Activated T-cell treated with anti-CD3 and anti-CD28 coated beads, Interleukin-2, amount 50 U/mL, for 48 hours (primary cell): Measurements from ENCODE around the gene UTP25.
"Not testable (repeated sequence)": the region's sequence is repeated elsewhere in the genome, so short reads cannot be mapped to it uniquely, and the experiment has no call there.

Experiments
- DNase-seq, 2 experiments: peaks; one replicate each; pipeline ENCODE4 v3.0.0-alpha.2; 2020

UTP25 gene

DNA sequence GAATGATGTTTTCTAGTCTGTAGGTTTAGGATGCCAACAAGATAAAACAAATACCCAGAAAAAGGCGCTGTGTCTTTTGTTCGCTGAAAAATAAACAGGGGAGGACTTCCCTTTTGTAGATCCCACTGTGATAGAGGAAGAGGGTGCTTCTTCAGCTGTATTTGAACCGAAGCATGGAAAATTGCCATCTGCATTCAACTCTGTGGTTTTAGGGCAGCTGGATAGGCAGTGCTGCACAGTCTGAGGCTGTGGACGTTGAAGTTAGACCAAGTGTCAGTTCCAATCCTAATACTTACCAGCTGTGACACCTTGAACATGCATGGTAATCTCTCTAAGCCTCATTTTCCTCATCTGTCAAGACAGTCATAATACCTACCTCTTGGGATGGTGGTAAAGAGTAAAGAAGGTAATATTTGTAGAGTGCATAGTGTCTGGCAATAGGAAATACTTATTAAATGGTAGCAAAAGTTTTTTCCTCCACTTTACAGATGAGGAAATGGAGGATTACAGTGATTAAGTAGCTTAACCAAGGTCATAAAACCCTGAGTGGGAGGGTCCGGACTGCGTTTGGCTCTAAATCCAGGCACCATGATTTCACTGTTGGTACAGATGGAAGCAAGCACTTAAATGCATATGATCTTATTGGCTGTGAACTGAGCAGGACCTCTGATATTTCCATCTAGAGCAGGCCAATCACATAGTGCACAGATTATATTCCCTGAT, 48.5 kb downstream of the UTP25 start:
- no peak for DNase-seq

- DNase-seq = no peak
These were observed 49.5 kb downstream of the UTP25 start for GRCh38 chr1:209877087-209877764.

DNA sequence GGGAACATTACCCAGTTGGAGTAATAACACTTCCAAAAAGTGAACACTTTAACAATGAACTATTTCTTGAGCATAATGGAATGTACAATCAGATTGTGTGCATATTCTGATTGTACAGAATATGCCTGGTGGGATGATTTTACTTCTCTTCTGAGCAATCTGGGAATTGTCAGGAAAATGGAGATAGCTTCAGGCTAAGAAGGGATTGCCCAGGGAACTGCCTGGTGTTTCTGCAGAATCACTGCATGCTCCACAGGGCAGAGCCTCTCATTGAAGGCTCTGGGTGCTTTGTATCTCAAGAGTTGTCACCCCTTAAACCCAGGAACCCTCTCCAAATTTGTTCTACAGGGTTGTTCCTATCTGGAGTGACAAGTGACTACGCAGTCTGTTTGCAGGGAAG, 51.2 kb downstream of the UTP25 start:
- DNase-seq = no peak

- DNase-seq = no peak
These were observed 51.8 kb downstream of the UTP25 start for GRCh38 chr1:209879539-209879938.

GRCh38 chr1:209880031-209880430, 52.3 kb downstream of the UTP25 start:
- no peak for DNase-seq

DNA sequence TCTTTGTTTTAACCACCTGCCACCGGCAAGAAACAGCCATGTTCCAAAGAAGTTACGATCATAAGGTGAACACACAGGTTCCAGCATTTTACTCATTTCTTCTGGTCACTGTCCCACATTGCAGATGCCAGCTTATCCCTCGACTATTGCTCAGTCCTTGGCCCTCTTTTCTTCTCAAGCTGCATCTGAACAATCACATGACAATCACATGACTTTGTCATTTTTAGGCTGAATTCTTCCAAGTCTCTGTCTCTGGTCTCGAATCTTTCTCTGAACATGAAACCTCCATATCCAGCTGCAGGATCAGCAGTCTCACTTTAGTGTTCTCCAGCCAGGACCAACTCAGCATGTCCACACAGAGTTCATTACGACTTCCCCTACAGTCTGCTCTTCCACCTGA, 53.8 kb downstream of the UTP25 start:
- no peak for DNase-seq

- DNase-seq = no peak
These were observed 54.5 kb downstream of the UTP25 start for GRCh38 chr1:209882286-209882685.

GRCh38 chr1:209882942-209883340, 55.2 kb downstream of the UTP25 start:
- DNase-seq = no peak

- no peak for DNase-seq
These were observed 55.7 kb downstream of the UTP25 start for GRCh38 chr1:209883341-209883971.

GRCh38 chr1:209884249-209884648, 56.5 kb downstream of the UTP25 start:
- DNase-seq = no peak

DNA sequence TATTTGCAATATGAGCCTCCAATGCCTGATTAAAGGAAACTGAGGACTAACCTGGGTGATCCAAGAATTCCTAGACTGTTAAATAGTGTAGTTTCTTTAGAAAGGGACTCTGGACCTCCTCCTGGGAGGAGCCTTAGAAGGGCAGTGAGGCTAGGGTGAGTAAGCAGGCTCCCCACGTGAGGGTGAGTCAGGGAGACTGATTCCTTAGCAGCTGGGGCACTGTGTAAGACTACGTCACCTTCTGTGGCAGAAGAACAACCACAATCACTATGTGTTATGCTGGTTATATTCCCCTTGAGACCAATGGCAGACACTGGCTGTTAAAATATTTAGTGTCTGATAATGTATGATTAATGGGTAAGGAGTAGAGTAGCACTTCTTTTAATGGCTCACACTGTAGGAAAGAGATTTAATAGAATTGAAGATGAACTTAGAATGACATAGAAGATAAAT, 56.9 kb downstream of the UTP25 start:
- peak; percentile 58 to 72 for DNase-seq

GRCh38 chr1:209885403-209886218, 57.8 kb downstream of the UTP25 start:
- DNase-seq = no peak

GRCh38 chr1:209886219-209886536, 58.4 kb downstream of the UTP25 start:
- DNase-seq = no peak

DNA sequence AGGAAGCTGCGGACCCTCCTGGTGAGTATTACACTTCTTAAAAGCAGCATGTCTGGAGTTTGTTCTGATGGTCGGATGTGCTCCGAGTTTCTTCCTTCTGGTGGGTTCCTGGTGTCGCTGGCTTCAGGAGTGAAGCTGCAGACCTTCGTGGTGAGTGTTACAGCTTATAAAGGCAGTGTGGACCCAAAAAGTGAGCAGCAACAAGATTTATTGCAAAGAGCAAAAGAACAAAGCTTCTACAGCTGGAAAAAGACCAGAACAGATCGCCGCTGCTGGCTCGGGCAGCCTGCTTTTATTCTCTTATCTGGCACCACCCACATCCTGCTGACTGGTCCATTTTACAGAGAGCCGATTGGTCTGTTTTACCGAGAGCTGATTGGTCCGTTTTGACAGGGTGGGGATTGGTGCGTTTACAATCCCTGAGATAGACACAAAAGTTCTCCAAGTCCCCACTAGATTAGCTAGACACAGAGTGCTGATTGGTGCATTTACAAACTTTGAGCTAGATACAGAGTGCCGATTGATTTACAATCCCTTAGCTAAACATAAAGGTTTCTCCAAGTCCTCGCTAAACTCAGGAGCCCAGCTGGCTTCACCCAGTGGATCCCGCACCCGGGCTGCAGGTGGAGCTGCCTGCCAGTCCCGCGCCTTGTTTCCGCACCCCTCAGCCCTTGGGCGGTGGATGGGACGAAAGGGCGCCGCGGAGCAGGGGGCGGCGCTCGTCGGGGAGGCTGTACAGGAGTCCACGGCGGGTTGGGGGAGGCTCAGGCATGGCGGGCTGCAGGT, 60.7 kb downstream of the UTP25 start:
- not testable (repeated sequence) for DNase-seq

DNA sequence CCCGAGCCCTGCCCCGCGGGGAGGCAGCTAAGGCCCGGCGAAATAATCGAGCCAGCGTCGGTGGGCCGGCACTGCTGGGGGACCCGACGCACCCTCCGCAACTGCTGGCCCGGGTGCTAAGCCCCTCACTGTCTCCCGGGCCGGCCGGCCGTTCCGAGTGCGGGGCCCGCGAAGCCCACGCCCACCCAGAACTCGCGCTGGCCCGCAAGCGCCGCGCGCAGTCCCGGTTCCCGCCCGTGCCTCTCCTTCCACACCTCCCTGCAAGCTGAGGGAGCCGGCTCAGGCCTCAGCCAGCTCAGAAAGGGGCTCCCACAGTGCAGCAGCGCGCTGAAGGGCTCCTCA, 61.3 kb downstream of the UTP25 start:
- no peak for DNase-seq

- DNase-seq = no peak
These were observed 63.0 kb downstream of the UTP25 start for GRCh38 chr1:209890641-209891330.

GRCh38 chr1:209893751-209894150, 66.0 kb downstream of the UTP25 start:
- DNase-seq = no peak

DNA sequence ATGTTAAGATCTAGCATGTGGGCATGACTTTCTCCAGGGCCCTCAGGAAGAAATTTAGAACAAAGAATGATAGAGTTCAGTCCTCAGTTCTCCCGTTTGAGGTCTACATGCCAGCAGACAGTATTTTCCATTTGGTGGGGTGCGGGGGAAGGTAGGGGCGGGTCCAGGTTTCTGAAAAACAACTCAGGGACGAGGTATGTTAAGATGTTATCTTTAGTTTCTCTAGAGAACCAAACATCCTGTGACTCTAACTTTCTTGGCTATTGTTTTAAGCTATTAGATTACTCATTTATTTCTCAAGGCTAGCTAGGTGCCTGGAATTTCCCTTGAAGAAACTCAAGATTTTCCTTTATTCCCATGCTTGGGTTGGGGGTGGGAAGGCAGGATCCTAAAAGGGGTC, 67.9 kb downstream of the UTP25 start:
- DNase-seq = no peak

GRCh38 chr1:209896346-209896745, 68.6 kb downstream of the UTP25 start:
- no peak for DNase-seq

DNA sequence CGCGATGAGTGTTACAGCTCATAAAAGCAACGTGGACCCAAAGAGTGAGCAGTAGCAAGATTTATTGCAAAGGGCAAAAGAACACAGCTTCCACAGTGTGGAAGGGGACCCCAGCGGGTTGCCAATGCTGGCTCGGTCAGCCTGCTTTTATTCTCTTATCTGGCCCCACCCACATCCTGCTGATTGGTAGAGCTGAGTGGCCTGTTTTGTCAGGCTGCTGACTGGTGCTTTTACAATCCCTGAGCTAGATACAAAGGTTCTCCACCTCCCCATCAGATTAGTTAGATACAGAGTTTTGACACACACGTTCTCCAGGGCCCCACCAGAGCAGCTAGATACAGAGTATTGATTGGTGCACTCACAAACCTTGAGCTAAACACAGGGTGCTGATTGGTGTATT, 70.5 kb downstream of the UTP25 start:
- DNase-seq = not testable (repeated sequence)

DNA sequence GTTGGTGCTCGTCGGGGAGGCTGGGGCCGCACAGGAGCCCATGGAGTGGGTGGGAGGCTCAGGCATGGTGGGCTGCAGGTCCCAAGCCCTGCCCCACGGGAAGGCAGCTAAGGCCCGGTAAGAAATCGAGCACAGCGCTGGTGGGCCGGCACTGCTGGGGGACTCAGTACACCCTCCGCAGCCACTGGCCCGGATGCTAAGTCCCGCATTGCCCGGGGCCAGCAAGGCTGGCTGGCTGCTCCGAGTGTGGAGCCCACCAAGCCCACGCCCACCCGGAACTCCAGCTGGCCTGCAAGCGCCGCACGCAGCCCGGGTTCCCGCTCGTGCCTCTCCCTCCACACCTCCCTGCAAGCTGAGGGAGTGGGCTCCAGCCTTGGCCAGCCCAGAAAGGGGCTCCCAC, 71.1 kb downstream of the UTP25 start:
- DNase-seq = not testable (repeated sequence)

DNA sequence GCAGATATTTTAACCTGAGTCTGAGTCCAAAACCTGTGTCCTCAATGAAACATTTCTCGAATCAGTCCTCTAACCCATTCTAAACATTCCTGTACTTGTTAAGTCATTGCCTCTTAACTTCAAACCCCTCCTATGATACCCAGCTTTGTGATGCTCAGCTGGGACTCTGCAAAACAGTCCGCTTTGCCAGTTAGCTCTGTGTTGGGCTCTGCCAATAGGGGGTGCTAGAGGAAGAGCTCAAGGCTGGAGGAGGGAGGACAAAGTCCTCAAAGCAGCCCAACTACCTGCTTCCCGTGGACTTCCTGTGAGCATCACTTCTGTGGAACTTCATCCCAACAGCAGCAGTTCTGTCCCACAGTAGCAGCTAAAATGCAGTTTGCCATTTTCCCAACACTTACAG, 72.2 kb downstream of the UTP25 start:
- DNase-seq = peak; percentile 30 to 31
